Measurements from ENCODE around the gene PITPNM1.

DNA sequence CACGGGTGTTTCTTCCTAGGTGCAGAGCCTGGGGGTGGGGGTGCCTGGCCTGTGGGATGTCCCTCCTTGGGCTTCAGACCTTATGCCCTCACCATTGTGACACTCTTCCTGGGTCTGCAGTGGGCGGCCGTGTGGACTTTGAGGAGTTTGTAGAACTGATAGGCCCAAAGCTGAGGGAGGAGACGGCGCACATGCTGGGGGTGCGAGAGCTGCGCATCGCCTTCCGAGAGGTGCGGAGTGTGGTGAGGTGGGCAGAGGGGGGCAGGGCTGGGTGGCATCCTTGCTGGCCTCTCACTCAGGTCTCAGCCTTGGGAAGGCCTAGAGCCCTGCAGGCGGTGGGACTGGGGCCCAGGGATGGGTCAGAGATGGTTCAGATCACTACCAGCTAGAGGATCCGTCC is 47.7 kb downstream of the PITPNM1 start:
- TF ChIP-seq POLR2AphosphoS5 (IDR thresholded peaks at IDR 0.05; ENCODE audit: low read depth) (no peak), EZH2 (IDR thresholded peaks at IDR 0.05; ENCODE audit: low read depth, unreplicated experiment) (no peak), EZH2phosphoT487 (IDR thresholded peaks at IDR 0.05; ENCODE audit: unreplicated experiment) (no peak), CREB1 (CRISPR knock-in tag; IDR thresholded peaks at IDR 0.05; ENCODE audit: low read depth) (no peak), STAT1 (IDR thresholded peaks at IDR 0.05; ENCODE audit: unreplicated experiment) (no peak)
- TF ChIP-seq, protein P1, sequence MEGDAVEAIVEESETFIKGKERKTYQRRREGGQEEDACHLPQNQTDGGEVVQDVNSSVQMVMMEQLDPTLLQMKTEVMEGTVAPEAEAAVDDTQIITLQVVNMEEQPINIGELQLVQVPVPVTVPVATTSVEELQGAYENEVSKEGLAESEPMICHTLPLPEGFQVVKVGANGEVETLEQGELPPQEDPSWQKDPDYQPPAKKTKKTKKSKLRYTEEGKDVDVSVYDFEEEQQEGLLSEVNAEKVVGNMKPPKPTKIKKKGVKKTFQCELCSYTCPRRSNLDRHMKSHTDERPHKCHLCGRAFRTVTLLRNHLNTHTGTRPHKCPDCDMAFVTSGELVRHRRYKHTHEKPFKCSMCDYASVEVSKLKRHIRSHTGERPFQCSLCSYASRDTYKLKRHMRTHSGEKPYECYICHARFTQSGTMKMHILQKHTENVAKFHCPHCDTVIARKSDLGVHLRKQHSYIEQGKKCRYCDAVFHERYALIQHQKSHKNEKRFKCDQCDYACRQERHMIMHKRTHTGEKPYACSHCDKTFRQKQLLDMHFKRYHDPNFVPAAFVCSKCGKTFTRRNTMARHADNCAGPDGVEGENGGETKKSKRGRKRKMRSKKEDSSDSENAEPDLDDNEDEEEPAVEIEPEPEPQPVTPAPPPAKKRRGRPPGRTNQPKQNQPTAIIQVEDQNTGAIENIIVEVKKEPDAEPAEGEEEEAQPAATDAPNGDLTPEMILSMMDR (conservative IDR thresholded peaks at IDR 0.05; ENCODE audit: low read depth in 2 of 2) = no peak
- TF ChIP-seq, protein P2, sequence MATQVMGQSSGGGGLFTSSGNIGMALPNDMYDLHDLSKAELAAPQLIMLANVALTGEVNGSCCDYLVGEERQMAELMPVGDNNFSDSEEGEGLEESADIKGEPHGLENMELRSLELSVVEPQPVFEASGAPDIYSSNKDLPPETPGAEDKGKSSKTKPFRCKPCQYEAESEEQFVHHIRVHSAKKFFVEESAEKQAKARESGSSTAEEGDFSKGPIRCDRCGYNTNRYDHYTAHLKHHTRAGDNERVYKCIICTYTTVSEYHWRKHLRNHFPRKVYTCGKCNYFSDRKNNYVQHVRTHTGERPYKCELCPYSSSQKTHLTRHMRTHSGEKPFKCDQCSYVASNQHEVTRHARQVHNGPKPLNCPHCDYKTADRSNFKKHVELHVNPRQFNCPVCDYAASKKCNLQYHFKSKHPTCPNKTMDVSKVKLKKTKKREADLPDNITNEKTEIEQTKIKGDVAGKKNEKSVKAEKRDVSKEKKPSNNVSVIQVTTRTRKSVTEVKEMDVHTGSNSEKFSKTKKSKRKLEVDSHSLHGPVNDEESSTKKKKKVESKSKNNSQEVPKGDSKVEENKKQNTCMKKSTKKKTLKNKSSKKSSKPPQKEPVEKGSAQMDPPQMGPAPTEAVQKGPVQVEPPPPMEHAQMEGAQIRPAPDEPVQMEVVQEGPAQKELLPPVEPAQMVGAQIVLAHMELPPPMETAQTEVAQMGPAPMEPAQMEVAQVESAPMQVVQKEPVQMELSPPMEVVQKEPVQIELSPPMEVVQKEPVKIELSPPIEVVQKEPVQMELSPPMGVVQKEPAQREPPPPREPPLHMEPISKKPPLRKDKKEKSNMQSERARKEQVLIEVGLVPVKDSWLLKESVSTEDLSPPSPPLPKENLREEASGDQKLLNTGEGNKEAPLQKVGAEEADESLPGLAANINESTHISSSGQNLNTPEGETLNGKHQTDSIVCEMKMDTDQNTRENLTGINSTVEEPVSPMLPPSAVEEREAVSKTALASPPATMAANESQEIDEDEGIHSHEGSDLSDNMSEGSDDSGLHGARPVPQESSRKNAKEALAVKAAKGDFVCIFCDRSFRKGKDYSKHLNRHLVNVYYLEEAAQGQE (IDR thresholded peaks at IDR 0.05; ENCODE audit: unreplicated experiment) = no peak
- TF ChIP-seq, protein P3, sequence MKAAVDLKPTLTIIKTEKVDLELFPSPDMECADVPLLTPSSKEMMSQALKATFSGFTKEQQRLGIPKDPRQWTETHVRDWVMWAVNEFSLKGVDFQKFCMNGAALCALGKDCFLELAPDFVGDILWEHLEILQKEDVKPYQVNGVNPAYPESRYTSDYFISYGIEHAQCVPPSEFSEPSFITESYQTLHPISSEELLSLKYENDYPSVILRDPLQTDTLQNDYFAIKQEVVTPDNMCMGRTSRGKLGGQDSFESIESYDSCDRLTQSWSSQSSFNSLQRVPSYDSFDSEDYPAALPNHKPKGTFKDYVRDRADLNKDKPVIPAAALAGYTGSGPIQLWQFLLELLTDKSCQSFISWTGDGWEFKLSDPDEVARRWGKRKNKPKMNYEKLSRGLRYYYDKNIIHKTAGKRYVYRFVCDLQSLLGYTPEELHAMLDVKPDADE (IDR thresholded peaks at IDR 0.05) = no peak
